SIG-M5 (cell line): ENCODE results near the gene EDN2.

ENCODE experiments used
- DNase-seq: peaks from one replicate; lab custom pipeline; 2025; lab: John Stamatoyannopoulos, UW

Gene EDN2

DNA sequence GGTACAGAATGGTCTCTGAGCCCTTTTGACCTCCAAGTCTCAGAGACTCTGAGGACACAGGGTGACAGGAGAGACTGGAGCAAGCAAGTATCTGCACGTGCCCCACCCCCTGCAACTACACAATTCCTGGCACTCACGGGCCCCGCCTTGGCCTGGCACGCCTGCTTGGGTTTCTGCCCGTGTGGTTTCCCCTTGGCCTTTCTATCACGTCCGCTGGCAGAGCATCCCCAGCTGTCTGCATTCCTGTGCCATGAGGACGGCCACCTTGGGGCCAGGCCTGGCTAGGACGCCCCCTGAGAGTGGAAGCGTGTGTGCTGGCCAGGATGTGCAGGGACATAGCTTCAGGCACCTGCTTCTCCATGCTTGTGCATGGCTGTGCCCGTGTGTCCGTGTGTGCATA, 14.3 kb upstream of the EDN2 start:
- no peak for DNase-seq

DNA sequence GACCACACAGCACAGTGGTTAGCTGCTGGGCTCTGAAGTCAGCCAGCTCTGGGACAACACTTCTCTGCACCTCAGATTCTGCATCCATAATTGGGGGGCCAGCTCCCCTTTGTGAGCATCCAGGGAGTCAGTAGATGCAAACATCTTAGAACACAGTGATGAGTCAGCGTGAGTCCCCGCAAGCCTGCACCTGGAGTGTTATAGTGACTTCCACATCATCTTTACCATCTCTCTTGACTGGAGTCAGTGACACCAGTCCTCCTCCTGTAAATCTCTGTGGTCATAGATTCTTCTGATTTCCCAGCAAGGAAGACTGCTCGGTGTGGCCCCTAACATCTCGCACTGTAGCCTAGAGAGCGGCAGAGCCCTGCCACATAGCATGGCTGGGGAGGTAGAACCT, 13.9 kb upstream of the EDN2 start:
- no peak for DNase-seq

DNA sequence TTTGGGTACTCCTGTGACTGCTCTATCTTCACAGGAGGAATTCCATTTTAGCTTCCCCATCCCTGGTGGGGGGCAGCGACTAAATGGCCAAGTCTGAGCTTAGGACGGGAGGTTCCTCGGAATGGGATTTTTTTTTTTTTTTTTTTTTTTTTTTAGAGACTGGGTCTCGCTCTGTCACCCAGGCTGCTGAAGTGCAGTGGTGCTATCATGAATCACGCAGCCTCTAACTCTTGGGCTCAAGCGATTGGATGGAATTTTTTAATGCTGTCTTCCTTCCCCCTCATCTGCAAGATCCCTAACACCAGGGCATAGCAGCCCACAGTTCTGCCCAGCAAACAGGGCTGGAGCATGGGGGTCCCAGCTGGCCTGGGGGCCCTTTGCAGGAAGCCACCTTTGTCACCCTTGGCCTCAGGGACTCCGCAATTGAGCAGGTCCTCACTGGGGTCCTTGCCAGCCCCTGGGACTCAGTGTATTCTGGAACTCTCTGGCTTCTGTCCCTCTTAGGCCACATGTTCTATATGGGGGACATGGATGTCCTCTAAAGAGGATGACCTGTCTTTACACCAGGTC, 13.1 kb upstream of the EDN2 start:
- DNase-seq = no peak

DNA sequence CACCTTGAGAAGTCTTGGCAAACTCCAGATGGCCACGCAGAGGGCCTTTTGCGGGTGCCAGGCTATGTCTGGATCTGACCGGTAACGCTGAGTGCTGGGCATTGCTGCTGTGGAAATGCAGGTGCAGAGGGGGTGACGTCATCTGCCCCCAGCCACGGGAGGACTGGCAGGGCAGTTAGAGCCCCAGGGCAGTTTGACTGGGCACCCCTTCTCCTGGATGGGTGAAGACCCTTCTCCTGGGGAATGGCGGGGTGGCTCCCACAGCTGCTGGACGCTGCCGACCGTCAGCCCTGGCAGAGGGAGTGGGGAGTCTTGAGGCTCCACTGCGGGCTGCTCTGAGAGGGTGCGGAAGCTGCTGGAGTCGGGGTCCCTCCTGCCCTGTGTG, 12.6 kb upstream of the EDN2 start:
- DNase-seq = no peak

DNA sequence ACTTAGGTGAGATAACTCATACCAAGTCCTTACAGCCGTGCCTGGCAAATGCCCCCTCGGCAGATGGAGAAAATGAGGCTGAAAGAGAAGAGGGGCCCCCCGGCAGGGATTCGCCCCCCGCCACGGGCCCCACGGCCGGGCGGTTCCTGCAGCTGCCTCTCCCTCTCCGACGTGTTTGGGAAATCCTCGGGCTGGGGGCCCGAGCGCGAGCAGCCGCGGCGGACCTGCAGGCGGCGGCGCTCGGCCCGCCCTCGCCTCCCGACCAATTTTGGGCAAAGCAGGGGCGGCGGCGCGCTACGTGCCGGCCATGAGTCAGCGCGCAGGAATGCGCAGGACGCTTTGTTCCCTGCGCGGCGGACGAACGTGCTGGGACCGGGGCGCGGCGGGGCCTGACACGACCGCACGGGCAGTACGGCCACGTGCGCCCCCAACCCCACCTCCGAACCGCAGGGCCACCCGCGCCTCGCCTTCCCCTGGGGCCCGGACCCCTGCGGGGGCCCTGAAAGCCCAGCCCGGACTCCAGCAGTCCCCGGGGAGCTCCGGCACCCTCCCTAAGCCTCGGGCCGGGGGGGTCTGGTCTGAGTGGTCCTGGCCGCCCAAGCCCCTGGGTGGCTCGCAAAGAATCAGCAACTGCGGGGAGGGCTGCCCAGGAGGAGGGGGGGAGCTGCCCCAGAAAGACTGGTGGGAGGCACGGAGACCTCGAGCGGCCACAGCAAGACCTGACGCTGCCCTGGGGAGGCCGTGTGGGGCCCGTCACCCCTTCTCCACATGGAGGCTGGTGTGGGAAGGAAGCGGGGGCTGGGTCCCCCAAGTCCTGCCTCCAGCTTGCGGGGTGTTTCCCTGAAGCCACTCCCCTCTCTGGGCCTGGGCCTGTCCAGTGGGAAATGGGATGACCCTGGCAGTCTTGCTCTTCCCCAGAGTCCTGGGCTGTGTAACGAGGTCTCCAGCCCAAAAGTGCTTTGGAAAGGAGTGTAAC, 11.9 kb upstream of the EDN2 start:
- no peak for DNase-seq

DNA sequence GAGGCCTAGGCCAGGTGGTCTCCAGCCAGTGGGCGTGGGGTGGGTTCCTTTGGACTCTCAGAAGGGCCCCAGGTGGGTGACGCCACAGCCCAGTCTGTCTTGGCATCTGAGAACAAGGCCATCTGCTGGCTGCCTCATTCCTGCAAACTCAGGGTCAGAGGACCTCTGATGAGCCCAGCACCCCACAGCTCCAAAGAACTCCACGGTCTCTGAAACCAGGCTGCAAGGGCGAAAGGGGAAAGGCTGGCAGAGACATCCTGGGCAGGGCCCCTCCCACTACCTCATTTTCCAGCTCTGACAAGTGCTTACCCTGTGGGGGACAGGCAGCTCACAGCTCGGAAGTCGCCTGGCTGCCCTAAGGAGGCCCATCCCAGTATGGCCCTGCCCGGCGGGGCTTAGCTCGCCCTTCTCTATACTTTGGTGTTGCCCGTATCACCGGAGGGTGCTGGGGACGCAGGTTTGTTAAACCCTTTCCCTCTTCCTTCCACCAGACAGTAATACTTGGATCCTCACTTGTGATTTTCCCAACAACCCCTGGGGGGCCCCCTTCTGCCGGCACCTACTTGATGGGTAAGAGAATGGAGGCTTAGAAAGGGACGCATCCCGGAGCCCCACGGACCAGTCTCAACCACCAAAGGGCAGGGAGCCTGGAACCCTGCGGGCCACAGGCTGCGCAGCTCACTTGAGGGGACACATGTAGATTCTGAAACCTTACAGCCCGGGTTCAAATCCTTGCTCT, 10.9 kb upstream of the EDN2 start:
- DNase-seq = no peak

DNA sequence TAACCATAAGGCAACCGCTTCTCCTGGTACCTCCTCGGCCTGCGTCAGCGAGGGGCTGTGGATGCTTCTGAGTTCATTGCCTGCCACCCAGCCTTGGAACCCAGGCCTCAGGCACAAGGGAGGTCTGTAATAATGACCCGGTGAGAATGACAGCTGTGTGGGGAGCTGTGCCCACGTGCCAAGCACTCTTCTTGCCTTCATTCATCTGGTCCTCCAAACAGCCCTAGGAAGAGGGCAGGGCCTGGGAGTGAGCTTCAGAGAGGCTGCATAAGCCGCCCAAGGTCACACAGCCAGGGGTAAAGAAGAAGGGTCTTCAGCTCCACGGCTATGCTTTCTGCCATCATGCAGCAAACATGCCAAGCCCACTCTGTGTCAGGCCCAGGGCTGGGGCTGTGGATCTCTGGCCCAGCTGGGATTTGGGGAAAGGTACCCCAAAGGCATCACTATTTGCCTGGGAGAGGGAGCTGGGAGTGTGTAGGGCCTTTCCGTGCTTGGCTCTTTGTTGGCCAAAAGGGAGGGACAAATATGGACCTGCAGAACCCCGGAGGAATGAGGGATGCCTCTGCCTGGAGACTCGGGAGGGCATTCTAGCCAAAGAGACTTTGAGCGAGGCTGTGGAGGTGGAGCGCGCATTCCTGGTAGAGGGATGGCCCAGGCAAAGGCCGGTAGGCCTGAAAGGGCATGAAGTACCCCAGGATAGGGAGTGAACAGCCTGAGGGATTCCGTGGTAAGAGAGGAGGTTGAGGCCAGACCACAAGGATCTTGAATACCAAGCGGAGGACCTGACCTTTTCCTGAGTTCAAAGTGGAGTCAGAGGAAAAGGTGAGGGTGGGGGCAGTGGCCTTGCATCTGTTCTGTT, 10.1 kb upstream of the EDN2 start:
- no peak for DNase-seq

DNA sequence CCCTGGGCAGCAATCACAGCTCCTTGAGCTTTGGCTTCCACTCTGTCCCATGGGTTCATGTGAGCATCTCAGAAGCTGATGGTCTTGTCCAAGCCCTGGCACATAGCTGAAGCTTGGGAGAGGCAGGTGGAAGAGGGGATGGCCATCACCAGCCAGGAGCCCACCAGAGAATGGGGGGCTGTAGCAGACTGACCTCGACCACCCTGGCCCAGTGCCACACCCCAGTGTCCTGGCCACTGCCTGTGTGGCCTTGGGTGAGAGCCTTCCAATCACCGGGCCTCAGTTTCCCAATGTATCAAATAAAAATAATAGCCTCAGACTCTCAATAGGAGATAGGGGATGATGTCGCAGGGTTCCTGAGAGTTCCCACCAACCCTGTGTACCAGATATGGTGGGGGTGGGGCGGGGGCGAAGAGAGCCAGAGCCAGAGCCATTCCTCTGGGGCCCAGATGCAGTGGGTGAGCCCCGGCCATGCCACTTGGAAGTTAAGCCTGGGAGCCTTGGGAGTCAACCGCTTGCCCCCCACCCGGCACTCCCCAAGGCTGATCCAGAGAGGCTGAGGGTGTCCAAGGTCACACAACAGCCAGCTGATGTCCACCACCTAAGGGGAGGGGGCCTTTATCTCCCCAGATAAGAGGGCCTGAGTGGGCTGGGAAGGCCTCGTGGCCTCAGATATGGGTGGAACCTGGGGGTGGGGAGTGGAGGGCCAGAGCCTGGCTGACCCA, 9.3 kb upstream of the EDN2 start:
- no peak for DNase-seq

DNA sequence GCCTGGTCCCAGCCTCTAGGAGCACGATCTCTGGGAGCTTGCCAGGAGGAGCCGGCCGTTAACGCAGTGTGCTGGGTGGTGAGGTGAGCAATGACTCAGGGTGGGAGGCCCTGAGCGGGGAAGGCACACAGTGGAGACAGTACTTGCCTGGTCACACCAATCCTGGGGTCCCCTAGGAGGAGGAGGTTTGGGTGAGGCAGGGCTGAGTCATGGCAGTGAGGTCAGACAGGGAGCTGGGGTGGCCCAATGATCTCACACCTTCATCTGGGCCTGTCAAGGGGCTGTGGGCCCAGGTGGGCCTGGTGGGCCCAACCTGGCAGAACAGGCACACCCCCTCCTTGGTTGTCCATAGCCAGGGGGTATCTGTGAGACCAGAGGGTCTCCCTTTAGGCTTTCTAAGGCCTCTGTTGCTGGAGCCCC, 8.6 kb upstream of the EDN2 start:
- no peak for DNase-seq

DNA sequence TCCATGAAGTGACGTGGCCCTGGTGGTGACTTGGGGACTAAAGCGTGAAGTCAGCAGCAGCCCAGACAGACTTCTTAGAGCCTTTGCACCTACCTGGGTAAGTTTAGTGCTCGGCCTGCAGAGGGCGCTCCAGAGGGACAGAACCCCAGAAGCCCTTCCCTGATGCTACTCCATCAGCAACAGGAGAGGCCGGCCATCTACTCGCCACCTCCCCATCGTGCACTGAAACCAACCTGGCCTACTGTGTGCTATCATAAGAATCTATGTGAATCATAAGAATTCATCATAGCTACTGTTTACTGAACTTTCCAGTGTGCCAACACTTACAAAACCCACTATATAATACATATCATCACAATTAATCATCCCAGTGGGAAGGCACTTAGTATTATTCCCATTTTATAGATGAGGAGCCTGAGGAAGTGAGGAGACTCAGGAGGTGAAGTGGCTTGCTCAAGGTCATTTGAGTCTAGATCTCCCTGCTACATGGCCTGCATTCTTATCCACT, 7.9 kb upstream of the EDN2 start:
- no peak for DNase-seq

DNA sequence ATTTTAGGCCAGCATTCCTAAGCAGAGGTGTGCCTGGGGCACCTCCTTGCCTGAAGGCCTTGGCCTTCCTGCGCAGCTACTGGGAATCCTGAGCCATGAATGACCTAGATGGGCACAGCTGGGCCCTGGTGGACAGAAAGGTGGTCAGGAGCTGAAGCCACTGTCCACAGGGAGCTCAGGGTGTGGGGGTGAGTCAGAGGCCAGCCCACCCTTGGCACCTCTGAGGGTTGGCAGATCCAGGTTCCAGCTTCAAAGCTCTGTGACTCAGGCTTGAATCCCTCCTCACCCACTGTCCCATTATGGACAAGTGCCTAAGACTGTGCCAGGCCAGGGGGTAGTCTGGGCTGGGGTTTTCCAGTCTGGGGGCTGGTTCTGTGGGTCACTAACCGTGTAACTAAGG, 6.4 kb upstream of the EDN2 start:
- DNase-seq = no peak

DNA sequence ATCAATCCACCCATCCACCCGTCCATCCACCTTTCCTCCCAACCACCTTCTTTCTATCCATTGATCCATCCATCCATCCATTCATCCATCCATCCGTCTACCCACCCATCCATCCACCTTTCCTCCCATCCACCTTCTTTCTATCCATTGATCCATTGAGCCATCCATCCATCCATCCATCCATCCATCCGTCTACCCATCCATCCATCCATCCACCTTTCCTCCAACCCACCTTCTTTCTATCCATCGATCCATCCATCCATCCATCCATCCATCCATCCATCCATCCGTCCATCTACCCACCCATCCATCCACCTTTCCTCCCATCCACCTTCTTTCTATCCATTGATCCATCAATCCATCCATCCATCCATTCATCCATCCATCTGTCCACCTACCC, 5.1 kb upstream of the EDN2 start:
- no peak for DNase-seq

DNA sequence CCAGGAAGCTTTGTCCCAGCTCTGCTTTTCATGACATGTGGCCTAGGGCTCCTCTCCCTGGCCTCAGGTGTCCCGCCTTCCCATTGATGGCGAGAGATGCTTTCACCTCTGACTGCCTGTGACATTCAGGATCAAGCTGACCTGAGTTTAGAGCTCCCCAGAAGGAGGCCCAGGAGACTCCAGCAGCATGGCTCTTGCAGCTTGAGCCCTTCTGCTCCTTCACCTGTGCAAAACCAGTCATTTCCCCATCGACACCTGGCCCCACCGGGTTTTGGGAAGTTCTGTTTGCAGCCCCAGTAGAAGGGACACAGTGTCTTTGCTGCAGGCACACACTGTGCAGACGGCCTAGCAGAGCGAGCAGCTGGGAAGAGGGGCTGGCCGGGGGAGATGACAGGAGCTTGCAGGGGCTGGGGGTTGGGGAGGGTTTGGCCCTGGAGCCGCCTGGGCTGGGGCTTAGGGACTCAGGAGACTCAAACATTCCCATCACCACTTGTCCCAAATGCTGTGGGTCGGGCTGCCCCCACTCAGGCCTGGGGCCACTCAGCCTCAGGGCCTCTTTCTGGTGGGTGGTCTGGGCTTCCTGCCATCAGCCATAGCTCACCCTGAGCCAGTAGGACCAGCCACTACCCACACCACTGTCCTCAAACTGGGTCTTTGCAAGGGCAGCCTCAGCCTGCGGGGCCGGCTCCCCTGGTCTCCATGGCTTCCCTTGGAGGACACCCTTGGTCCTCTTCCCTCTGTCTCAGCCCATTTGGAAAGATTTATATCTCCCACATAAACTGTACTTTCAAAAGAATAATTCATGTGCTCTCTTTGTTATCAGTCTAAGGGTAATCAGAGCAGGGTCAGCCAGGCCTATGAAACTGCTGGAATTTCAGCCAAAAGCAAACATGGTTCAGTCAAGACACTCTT, 3.8 kb upstream of the EDN2 start:
- DNase-seq = no peak

DNA sequence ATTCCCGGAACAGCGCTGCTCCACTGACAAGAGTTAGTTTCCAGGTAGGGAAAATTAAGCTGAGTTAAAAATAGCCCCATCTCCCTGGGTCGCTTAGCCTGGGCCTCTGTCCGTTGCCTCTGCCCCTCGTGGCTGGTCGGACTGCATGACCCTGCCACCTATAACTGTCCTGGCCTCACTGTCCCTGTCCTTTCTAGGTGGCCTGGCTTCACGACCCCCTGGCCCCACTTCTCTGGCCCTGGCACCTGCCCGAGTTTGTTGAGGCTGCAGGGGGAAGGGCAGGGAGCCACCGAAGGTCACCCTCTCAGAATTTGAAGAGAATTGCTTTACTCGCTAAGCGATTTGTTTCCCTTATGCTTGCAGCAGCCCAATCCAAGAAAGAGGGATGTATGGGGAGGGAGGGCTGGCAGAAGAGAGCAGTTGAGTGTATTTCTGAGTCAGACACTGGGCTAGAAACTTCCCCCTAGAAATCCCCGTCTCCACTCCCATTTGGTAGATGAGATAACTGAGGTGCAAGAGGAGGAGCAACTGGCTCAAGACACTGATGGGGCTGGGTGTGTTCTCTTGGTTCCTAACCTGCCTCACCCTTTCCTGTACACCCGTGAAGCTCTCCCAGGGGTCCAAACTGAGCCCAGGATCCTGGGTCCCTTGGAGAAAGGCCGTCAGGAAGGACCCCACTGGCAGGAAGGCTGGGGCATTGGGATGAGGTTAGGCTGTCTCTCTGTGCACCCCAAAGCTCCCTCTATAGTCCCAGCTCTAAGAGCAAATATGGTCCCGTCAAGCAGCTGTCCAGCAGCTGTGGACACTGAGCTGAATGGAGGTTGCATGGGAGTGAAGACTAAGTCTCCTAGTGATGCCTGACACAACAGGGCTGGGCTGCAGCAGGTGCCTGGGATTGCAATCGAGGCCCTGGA, 2.9 kb upstream of the EDN2 start:
- DNase-seq = no peak

DNA sequence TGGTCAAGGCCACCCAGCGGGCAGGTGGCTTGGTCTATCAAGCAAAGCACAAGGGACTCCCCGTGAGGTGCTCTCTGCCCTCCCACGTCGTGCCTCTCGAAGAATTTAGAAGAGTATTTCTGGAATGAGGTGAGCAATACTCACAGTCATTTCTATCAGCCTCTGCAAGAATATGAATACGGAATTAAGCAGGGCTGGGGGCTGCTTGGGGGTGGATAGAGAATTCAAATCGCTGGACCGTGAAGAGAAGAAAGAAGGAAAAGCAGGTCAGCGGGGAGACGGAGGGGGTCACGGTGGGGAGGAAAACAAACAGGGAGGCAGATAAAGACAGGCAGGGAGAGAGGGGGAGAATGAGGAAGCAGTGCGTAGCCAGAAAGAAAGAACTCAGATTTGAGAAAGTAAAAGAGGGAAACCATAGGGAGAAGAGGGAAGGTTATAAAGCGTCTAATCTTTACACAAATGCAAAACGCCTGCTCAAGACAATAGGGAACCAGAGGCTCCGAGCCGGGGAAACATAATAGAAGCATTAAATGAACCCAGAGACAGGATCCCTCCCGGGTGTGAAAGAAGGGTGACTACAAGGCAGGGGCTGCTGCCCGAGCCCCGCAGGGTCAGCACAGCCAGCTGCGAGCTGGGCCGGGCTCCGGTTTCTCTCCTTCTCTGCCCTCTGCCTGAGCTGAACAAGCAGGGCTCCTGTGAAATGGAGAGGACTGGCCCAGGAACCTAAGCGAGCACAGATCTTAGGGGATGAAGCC, 2.1 kb upstream of the EDN2 start:
- DNase-seq = no peak

DNA sequence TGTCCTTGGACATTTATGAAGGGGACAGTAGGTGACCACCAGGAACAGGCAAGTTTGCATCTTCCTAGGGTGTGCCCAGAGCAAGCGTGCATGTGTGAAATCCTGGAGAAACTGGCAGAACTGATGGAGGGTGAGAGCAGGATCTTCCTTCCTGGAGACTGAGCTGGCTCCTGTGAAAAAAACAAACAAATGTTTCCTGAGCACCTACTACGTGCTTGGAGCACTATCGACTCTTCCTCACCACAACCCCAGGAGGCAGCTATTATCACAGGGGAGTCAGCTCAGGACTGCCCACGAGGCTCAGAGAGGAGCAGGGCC, 1.5 kb upstream of the EDN2 start:
- no peak for DNase-seq

DNA sequence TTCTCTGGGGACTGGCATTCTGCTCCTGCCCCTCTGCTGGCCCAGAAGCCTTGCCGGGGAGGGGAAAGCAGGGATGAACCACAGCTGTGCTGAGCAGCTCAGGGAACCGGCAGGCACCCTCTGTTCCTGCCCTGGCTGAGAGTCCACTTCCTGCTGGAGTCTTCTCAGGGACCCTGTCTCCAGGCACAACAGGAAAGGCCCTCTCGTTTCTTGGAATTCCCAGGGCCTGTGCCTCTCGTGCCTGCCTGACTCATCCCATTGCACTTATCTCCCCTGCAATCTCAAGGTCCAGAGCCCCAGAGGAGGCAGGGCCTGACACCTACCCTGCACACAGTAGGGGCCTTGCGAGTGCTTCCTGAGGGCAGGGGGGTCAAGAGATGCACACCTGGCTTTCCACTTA, 1.1 kb upstream of the EDN2 start:
- DNase-seq = no peak

DNA sequence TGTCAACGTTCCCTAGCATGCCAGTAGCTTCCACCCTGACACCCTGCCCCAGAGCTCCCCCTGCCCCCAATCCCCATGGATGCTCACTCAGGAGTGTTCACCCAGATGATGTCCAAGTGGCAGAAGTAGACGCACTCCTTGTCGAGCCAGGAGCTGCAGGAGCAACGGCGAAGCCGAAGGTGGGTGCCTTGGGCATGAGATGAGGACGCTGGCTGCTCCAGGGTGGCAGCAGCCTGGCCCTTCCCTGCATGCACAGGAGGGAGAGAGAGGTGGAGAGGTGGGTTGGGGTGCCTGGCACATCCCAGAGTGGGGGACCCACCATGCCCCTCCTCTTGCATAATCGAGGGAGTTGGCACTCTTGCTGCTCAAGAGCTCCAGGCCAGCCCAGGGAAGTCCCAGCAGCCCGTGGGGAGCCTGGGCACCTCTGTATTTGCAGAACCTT, 502 bp downstream of the EDN2 start:
- DNase-seq = no peak
